Hematopoietic multipotent progenitor cell treated with erythropoietin and hydrocortisone succinate and interleukin-3 and kit ligand, for 17 days (in vitro differentiated cells): ENCODE data around the gene DTWD1.
"Not testable (repeated sequence)": the region's sequence is repeated elsewhere in the genome, so short reads cannot be mapped to it uniquely, and the experiment has no call there.

ENCODE experiments used
- DNase-seq: peaks from one replicate; pipeline ENCODE4 v3.0.0-alpha.2; 2015; ENCODE audit warnings: low spot score

The DTWD1 gene

DNA sequence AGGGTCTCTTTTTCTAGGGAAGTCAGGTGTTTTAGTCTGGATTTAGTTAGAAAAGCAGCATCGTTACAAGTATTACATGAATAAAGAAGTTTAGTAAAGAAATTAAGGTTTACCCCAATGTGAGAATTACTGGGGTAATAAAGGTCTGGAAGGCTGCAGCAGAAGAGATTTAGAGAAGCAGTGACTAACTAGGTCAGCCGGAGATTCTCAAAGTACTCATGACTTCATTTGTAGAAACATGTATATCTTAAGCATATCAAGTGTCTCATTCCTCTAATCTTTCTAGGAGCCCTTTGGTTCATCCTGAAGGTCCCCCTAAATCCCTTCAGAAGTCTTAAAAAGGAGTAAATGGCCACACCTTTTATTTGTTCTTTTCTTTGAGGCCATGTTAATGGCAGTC is 26.0 kb downstream of the DTWD1 start:
- DNase-seq, result no peak

DNA sequence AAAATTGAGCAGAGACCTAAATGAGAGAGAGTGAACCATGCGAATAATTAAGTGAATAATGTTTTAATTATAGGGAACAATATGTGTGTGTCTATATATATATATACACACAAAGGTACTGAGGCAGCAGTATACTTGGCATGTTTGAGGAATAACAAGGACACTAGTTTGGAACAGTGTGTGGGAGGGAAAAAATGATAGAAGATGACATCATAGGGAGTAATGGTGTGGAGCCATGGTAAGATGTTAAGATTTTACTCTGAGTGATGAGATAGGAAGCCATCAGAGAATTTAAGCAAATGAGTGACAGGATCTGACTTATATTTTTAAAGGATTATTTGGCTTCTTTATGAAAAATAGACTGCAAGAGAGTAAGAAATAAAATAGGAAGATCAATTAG is 29.1 kb downstream of the DTWD1 start:
- DNase-seq, result no peak

DNA sequence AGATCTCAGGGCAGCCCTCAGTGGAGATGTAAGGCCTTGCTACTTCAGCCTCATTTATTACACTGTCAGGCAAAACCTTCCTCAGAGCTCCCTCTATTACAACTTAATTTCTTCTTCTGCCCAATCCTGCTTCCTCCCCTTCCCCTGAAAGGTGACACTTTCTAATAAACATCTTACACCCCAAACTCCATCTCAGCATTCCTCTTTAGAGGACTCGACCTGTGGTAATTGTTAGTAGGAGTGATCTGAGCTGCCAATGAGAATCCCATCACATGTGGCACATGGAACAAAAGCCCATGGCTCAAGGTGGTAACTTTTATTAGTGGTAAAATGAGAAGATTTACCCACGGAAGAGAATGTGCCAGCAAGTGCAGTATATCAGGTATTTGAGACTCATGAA is 29.8 kb downstream of the DTWD1 start:
- DNase-seq, result no peak

DNA sequence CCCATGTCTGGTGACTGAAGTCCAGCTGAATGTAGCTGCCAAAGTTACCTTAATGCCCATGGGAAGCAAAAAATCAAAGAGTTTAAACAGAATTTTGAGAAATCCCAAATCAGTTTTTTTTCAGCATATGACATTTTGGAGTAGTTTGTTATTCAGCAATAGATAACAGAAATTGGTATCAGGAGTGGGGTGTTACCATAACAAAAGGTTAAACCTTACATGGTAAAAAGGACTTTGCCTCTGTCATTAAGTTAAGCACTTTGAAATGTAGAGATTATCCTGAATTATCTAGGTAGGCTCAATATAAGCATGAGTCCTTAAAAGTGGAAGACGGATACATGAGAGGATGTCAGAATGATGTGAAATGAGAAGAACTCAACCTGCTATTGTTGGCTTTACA is 32.1 kb downstream of the DTWD1 start:
- no peak for DNase-seq

DNA sequence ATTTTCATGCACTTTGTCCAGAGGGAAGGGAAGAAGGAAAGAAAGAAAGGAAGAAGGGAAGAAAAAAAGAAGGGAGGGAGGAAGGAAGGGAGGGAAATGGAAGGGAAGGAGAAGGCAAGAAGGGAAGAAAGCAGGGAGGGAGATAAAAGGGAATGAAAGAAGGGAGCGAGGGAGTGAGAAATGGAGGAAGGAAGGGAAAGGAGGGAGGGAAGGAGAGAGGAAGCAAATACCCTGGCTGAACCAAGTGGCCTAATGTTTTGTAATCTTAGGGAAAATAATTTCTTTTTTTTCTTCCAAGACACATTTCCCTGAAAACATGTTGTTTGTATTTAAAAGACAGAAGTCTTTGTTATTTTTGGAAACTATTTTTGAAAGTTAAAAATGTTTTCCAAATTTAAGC is 35.9 kb downstream of the DTWD1 start:
- DNase-seq, result no peak

DNA sequence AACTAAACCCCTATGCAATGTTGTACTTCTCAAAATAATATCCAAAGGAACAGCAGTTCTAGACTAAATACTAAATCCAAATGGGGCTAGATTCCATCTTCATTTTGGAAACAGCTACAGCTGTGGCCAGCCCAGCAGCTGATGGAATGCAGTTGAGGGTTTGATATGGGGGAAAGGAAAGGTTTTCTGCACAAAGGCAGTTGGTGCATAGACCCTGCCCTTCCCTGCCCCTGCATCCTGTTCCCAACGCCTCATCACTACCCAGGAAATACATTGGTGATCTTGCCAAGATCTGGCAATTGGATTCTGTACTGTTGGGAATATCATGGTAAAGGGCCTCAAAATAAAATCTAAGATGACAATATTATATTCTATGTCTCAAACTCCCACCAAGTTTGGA is 43.9 kb downstream of the DTWD1 start:
- DNase-seq, result no peak

DNA sequence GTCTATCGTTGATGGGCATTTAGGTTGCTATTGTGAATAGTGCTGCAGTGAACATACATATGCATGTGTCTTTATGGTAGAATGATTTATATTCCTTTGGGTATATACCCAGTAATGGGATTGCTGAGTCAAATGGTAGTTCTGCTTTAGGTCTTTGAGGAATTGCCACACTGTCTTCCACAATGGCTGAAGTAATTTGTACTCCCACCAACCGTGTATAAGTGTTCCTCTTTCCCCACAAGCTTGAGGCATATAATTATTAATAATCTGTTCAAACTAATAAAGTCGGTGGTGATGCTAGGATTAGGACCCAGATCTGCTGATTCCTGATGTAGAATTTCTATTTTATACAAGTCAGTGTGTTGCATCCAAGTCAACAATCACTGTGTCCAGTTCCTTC is 45.6 kb downstream of the DTWD1 start:
- not testable (repeated sequence) for DNase-seq

DNA sequence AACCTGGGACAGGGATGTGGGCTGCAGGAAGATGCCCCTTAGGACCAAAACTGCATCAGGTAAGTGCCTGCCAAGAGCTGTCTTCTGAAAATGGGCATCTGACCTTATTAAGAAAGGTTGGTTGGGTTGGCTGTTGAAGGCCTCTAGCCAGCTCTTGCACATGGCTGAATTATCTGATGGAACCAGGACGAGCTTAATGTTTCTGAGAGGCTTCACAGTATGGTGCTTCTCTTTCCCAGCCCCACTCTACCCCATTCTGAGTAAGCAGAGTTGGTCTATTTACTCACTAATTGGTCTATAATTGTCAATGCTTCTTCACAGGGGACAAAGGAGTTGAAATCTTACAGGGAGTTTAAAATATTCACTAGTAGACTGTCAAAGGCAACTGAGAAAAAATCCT is 48.4 kb downstream of the DTWD1 start:
- DNase-seq, result no peak

DNA sequence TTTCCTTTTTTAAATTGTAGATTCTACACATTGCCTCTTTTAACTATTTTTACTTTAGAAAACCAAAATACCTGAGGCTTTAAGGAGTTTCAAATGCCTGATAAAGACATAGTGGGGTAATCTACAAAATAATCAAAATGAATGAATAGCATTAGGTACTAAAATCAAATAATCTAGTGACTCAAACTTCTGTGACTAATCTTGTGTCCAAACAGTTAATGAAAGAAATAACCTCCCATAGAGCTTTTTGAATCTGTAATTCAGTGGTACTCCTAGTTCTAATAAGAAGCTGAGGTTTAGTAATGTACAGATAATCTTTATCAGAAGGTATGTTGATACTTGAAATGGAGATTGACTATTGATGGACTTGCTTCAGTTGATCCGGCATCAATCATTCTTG is 53.0 kb downstream of the DTWD1 start:
- DNase-seq, result no peak

DNA sequence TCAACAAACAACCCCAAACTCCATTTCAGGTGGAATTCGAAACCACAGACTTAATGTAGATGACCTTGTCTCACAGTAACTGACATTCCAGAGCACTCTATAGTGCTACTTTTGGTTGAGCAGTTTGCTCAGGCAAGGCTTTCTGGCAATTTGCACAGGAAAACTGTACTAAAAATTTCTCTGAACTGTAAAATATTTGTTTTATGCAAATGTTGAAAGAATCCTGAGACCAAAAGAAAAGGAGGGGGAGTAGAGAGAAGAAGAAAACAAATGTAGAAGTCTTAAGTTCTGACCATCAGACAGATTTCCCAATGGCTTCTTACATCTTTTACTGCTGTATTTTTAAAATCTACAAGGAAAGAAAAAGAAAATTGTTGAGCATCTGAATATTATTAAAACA is 53.5 kb downstream of the DTWD1 start:
- no peak for DNase-seq

DNA sequence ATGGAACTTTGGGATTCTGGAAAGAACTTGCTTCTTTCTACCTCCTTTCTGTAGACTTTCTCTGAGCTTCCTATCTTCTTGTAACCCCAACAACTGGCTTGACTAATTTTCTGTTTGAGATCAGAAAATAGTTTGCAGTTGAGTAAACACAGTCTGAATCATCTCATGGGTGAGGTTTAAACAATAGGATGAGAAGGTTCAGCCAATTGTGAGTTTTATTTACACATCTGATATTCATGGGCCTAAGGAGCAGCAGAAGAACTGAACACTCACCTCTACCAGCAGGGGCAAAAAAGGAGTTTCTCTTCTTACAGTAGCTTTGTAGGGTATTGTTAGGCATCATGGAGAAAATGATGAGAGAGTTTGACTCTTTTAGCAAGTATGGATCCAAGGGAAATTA is 54.2 kb downstream of the DTWD1 start:
- no peak for DNase-seq

DNA sequence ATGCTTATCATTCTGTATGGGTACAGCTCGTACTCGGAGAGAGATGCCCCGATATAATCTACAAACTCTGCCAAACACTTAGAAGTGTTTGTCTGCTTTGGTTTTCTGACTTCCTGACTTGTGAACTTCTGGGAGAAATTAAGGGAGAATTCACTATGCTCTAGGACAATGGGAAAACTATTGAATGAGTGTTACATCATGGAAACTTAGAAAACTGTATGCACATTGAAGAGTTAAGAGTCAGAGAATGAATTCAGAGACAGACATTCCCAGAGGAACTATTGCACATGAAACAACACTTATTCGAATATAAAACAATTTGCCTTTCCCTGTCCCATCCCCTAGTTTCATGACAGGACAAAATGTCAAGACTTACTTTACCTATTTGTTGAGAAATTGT is 57.8 kb downstream of the DTWD1 start:
- no peak for DNase-seq

DNA sequence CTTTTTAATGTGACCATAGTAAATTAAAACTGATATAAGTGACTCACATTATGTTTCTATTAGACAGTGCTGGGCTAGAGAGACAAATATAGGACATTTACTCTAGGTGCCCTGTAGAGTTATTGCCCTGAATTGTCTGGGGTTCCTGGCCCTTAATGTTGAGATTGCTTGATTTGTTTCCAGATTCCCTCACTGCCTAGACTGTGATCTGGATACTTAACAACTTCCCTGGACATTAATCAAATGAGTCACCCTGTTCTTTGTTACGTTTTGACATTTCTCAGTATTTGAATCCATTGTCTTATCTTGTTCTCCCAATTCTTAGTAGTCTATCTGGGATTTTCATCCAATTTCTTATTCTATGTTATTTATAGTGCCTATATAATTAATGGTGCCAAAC is 65.8 kb downstream of the DTWD1 start:
- DNase-seq, result no peak

DNA sequence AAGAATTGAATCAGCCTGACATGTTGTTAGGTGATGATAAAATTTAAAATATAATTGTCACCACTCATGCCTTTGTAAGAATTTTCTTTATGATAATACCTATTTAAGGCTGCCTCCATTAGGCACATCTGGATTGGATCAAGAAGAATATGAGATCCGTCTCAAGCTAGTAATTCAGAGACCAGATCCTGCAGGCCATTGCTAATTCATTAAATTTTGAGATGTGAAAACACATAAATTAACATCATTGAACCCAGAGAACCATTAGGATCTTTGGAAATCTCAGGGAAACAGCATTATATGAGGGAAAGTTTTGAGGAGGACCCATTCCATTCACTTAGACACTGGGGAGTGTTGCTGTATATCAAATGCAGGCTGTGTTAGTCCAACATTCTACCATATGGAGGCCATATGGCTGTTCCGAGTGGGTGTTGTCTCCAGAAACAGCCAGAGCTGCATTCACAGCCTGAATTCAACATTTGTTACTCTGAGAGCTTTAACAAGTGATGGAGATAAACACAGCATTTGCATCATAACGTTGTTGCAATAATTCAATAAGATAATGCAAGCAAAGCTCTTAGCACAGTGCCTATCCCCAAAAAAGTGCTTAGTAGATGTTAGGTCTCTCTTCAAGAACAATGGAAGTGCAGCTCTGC is 67.4 kb downstream of the DTWD1 start:
- DNase-seq, result no peak

DNA sequence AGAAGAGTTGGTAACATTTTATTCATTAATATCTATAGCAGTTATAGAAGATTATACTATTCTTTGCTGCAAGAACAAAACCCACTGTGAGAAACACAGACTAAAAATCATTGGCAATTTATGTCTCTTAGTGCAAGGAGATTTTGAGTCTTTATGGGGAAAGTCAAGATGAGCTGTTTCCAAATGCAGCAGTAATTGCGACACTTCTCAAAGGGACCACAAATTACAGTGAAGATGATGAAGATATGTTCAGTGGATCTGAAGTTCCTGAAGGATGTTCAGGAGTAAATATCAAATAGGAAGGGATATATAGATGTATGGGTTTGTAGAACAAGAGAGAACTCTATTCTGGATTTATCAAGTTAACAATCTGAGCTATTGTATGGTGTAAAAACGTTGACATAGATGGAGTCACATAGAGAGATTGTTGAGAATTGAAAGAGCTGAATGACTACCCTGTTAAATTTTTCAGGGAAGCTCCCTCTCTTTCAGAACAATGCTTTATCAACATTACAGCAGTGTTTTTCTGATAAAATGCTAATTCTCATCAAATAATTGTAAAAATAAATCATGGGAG is 71.8 kb downstream of the DTWD1 start:
- DNase-seq, result no peak

DNA sequence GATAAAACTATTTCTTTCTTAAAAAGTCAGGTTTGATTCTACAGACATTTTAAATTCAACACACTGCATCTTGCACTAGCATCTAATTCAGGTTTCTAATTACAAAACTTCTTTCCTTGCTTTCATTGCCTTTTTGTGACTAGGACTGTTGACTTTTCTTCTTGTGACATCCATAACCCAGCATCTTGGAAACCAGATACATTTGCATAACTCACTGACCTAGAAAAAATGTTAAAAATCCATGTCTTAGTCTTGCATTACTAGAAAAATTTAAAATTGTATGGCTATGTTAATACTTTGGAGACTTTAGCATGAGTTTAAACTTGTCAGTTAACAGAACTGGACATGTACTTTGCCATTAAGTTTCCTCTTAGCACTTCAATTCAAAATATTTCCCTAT is 72.7 kb downstream of the DTWD1 start:
- no peak for DNase-seq

DNA sequence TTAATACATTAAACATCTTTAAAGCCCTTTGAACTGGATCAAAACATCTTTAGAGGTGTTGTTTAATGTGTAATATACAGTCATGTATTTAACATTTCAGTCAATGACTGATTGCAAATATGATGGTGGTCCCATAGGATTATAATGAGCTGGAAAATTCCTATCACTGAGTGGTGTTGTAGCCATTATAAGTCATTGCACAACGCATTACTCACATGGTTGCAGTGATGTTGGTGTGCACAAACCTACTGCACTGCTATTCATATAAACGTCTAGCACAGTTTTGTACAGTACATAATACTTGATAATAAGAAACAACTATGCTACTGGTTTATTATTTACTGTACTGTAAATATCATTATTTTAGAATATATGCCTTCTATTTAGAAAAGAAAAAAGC is 75.6 kb downstream of the DTWD1 start:
- DNase-seq, result no peak

DNA sequence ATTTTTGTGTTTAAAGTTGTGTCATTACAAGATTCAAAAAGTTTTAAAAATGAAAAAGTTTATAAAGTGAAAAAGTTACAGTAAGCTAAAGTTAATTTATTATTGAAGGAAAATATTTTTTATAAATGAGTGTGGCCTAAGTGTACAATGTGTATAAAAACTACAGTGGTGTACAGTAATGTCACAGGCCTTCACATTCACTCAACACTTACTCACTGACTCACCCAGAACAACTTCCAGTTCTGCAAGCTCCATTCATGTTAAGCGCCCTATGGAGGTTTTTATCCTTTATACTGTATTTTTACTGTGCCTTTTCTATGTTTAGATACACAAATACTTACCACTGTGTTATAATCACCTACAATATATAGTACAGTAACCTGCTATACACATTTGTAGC is 76.3 kb downstream of the DTWD1 start:
- no peak for DNase-seq

DNA sequence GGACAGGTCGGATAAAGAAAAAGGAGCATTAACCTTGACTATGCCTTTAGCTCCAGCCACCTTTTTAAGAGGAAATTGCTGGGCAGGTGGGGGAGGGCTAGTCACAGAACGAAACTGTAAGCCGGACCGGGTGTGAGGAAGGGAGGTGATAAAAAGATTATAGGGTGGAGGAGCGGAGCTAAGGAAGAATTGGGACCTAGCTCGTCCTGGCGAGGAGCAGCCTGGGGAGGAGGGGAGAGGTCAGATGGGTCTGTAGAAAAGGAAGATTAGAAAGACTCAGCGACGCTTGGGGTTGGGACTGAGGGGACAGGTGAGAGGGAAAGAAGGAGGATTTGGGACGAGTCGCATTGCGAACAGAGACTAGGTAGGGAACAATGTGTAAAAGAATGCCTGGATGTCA is 82.1 kb downstream of the DTWD1 start:
- not testable (repeated sequence) for DNase-seq
